ENCODE data around the gene CADPS. TPM values are rescaled to one million over a fixed set of nuclear protein-coding genes. Genes with fewer than 3 reads are reported as not detected.

The CADPS gene
- total RNA-seq, 1 experiment from 2014 or later: not detected

DNA sequence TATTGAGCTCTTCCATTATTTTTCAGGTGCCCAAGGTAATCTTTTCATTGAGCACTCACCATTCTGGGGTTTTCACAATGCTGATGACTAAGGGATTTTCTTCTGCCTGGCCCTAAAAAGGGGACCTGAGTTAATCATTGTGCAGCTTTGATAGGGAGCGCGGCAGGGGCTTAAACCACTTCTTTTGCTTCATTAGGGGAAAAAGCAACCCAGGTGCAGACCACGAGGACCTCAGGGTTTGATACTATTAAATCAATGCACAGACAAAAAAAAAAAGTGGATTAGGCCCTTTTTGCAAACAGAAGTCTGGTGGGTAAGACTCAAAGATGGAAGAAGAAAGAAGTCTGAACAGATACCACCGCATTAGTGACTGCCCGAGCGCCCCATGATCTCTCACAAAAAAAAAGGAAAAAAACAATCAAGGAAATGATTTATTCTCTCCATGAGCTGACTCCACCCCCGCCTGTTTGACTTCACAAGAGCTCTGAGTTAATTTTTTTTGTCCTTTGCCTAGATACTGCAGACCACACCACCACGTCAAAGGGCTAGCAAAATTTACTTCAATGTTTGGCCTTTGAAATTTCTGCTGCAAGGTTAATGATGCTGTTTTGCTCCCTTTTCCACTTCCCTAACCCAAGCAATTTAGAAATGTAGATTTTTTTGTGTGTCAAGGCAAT is 423.9 kb downstream of the CADPS start:
- Mint-ChIP-seq H3K36me3 (ENCODE audit: insufficient read depth, unreplicated experiment) (no peaks in the 10 kb centered on the region), H3K9me3 (ENCODE audit: low read depth, unreplicated experiment) (no peaks in the 10 kb centered on the region), H3K27me3 (ENCODE audit: unreplicated experiment) (no peaks in the 10 kb centered on the region), H3K4me3 (ENCODE audit: low read depth, unreplicated experiment) (no peak overlapping the region), H3K27ac (ENCODE audit: unreplicated experiment) (no peak overlapping the region), H3K4me1 (ENCODE audit: low read depth, unreplicated experiment) (no peaks in the 10 kb centered on the region)
- intact Hi-C loops (cut with micrococcal nuclease; ENCODE audit: unreplicated experiment): no loop called here
- DNase-seq: no peak
- CTCF ChIA-PET: no interaction called here
- TF ChIP-seq, protein P1, sequence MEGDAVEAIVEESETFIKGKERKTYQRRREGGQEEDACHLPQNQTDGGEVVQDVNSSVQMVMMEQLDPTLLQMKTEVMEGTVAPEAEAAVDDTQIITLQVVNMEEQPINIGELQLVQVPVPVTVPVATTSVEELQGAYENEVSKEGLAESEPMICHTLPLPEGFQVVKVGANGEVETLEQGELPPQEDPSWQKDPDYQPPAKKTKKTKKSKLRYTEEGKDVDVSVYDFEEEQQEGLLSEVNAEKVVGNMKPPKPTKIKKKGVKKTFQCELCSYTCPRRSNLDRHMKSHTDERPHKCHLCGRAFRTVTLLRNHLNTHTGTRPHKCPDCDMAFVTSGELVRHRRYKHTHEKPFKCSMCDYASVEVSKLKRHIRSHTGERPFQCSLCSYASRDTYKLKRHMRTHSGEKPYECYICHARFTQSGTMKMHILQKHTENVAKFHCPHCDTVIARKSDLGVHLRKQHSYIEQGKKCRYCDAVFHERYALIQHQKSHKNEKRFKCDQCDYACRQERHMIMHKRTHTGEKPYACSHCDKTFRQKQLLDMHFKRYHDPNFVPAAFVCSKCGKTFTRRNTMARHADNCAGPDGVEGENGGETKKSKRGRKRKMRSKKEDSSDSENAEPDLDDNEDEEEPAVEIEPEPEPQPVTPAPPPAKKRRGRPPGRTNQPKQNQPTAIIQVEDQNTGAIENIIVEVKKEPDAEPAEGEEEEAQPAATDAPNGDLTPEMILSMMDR (IDR thresholded peaks at IDR 0.05; ENCODE audit: unreplicated experiment): no peak
- BruUV-seq (replicated peaks): no TSS peak

DNA sequence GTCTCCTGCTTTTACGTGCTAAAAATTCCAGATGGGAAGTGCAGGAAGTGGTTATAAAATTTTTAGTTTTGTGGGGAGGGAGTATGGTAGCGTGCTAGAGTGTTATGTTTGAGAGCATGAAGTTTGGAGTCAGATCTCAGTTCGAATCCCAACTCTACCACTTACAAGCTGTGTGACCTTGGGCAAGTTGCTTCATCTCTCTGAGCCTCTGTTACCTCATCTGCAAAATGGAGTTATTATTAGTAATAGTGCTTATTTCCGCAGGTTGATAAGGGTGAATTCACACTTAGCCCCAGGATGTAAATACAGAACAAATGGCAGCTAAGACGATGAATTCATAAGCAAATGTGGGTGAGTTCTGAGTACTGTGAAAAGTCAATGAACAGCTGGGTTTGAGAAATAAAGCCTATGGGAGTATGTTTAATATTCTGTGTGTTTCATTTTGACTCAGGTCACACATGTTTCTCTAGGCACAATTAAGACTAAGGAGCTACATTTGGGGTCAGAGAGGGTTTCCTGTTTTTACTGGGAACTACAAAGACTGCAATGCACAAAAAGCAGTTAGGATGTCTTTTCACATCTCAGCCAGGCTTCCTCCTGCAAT is 428.8 kb downstream of the CADPS start:
- Mint-ChIP-seq H3K36me3 (ENCODE audit: insufficient read depth, unreplicated experiment) (peaks cover 5% of the 10 kb centered on the region), H3K27ac (ENCODE audit: unreplicated experiment) (no peak overlapping the region), H3K4me1 (ENCODE audit: low read depth, unreplicated experiment) (no peaks in the 10 kb centered on the region), H3K4me3 (ENCODE audit: low read depth, unreplicated experiment) (no peak overlapping the region), H3K9me3 (ENCODE audit: low read depth, unreplicated experiment) (no peaks in the 10 kb centered on the region), H3K27me3 (ENCODE audit: unreplicated experiment) (no peaks in the 10 kb centered on the region)
- TF ChIP-seq, protein P1 (IDR thresholded peaks at IDR 0.05; ENCODE audit: unreplicated experiment): no peak
- CTCF ChIA-PET: no interaction called here
- BruUV-seq (replicated peaks): no TSS peak
- DNase-seq: no peak
- intact Hi-C loops (cut with micrococcal nuclease; ENCODE audit: unreplicated experiment): no loop called here

GRCh38 chr3:62445275-62445674 is 429.9 kb downstream of the CADPS start:
- Mint-ChIP-seq H3K27ac (ENCODE audit: unreplicated experiment) (no peak overlapping the region), H3K4me1 (ENCODE audit: low read depth, unreplicated experiment) (no peaks in the 10 kb centered on the region), H3K27me3 (ENCODE audit: unreplicated experiment) (no peaks in the 10 kb centered on the region), H3K36me3 (ENCODE audit: insufficient read depth, unreplicated experiment) (peaks cover 5% of the 10 kb centered on the region), H3K4me3 (ENCODE audit: low read depth, unreplicated experiment) (no peak overlapping the region), H3K9me3 (ENCODE audit: low read depth, unreplicated experiment) (no peaks in the 10 kb centered on the region)
- no peak for DNase-seq
- BruUV-seq (replicated peaks): no TSS peak
- TF ChIP-seq, protein P1 (IDR thresholded peaks at IDR 0.05; ENCODE audit: unreplicated experiment): no peak
- CTCF ChIA-PET: interaction anchor here (0.5 to 0.7 kb wide), 3 partner anchors 14 to 392 kb away, joined by 4 to 7 read pairs (median 5); no protein-coding TSS in a partner anchor
- intact Hi-C loops (cut with micrococcal nuclease; ENCODE audit: unreplicated experiment): no loop called here

DNA sequence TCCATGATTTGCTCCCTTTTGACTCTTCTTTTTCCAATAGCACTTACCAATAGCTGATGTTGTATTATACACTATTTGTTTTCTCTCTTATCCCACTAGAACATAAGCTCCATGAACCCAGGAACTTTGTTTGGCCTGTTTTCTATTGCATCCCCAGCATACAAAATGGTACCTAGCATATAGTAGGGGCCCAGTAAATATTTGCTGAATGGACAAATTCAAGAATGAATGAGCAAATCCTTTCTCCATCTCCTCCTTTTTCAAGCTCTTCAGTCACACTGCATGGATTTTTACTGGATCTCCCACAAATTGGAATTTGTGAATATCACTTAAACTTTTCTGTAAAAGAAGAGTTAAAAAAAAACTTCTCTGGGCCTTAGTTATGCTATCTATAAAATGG is 435.2 kb downstream of the CADPS start:
- Mint-ChIP-seq H3K36me3 (ENCODE audit: insufficient read depth, unreplicated experiment) (peaks cover 5% of the 10 kb centered on the region), H3K4me1 (ENCODE audit: low read depth, unreplicated experiment) (no peaks in the 10 kb centered on the region), H3K27ac (ENCODE audit: unreplicated experiment) (no peak overlapping the region), H3K27me3 (ENCODE audit: unreplicated experiment) (no peaks in the 10 kb centered on the region), H3K4me3 (ENCODE audit: low read depth, unreplicated experiment) (no peak overlapping the region), H3K9me3 (ENCODE audit: low read depth, unreplicated experiment) (no peaks in the 10 kb centered on the region)
- TF ChIP-seq, protein P1 (IDR thresholded peaks at IDR 0.05; ENCODE audit: unreplicated experiment): no peak
- CTCF ChIA-PET: interaction anchor here (0.8 kb wide), 1 partner anchor 14 kb away, joined by 3 read pairs; no protein-coding TSS in a partner anchor
- intact Hi-C loops (cut with micrococcal nuclease; ENCODE audit: unreplicated experiment): no loop called here
- no peak for DNase-seq
- BruUV-seq (replicated peaks): no TSS peak
